Activated naive CD4-positive, alpha-beta T cell (primary cell): ENCODE measurements around the gene IAPP.
"Not testable (repeated sequence)": the region's sequence is repeated elsewhere in the genome, so short reads cannot be mapped to it uniquely, and the experiment has no call there.

Experiments
- DNase-seq, 4 experiments: peaks; one replicate each; lab custom pipeline; 2025; lab: John Stamatoyannopoulos, UW

IAPP gene

GRCh38 chr12:21372602-21373001 is at the start of gene IAPP:
TSS of gene IAPP (plus strand) at chr12:21372902. CDS start at chr12:21373352, 450 bp downstream.
- DNase-seq: no peak

GRCh38 chr12:21323736-21324135 is 49.0 kb upstream of the IAPP start:
- DNase-seq: no peak

GRCh38 chr12:21324551-21324950 is 48.2 kb upstream of the IAPP start:
- DNase-seq: no peak

- no peak for DNase-seq
Measured at GRCh38 chr12:21328578-21328977, 44.1 kb upstream of the IAPP start.

GRCh38 chr12:21330682-21331253 is 41.9 kb upstream of the IAPP start:
- no peak for DNase-seq

GRCh38 chr12:21334771-21335325 is 37.9 kb upstream of the IAPP start, which contains the start of gene SLCO1A2:
TSS of gene SLCO1A2 (minus strand) at chr12:21334917. CDS start at chr12:21334647, 270 bp downstream.
- DNase-seq: no peak

- no peak for DNase-seq
Measured at GRCh38 chr12:21336656-21337055, 36.0 kb upstream of the IAPP start.

GRCh38 chr12:21337453-21337852 is 35.2 kb upstream of the IAPP start:
- DNase-seq: no peak

- no peak for DNase-seq
Measured at GRCh38 chr12:21337959-21338744, 34.5 kb upstream of the IAPP start.

GRCh38 chr12:21339921-21340320 is 32.8 kb upstream of the IAPP start:
- DNase-seq: no peak

GRCh38 chr12:21340403-21340802 is 32.3 kb upstream of the IAPP start:
- no peak for DNase-seq

GRCh38 chr12:21341769-21342168 is 30.9 kb upstream of the IAPP start:
- no peak for DNase-seq

- DNase-seq: no peak
Measured at GRCh38 chr12:21343636-21344035, 29.1 kb upstream of the IAPP start.

GRCh38 chr12:21346542-21347205 is 26.0 kb upstream of the IAPP start:
- DNase-seq: no peak

GRCh38 chr12:21350975-21351374 is 21.7 kb upstream of the IAPP start:
- no peak for DNase-seq

GRCh38 chr12:21353487-21353886 is 19.2 kb upstream of the IAPP start:
- DNase-seq: no peak

- no peak for DNase-seq
Measured at GRCh38 chr12:21353948-21354347, 18.8 kb upstream of the IAPP start.

- DNase-seq: no peak
Measured at GRCh38 chr12:21354641-21355040, 18.1 kb upstream of the IAPP start.

GRCh38 chr12:21360632-21361031 is 12.1 kb upstream of the IAPP start:
- DNase-seq: not testable (repeated sequence)

GRCh38 chr12:21369141-21369980 is 3.3 kb upstream of the IAPP start:
- no peak for DNase-seq

GRCh38 chr12:21370845-21371449 is 1.8 kb upstream of the IAPP start:
- no peak for DNase-seq
